OCI-LY3 (cell line): Measurements from ENCODE around the gene SPTBN4.
A peak's percentile ranks its signal among the peaks of the same experiment; 100 is the strongest.

Experiments used
- CTCF ChIP-seq: fragments of 200-600, 300-600 bp; sonication (generic); IDR thresholded peaks from 2 replicates; pipeline ENCODE4 v1.5.1; 2014; ENCODE audit warnings: antibody characterized with exemption, low read length, low read depth
- EZH2phosphoT487 ChIP-seq: fragments of 200-600 bp; shearing (Covaris generic); IDR thresholded peaks from 2 replicates; pipeline ENCODE4 v1.6.1; 2018; ENCODE audit warnings: antibody characterized with exemption, mixed run types, low read depth

GRCh38 chr19:40523322-40524047 lies 56.7 kb downstream of the SPTBN4 start:
- TF ChIP-seq CTCF (peak; percentile 88), EZH2phosphoT487 (no peak)
